ENCODE results near the gene B4GALNT4.
A peak's percentile ranks its signal among the peaks of the same experiment; 100 is the strongest.
"Not testable (repeated sequence)": the region's sequence is repeated elsewhere in the genome, so short reads cannot be mapped to it uniquely, and the experiment has no call there.

Gene B4GALNT4

DNA sequence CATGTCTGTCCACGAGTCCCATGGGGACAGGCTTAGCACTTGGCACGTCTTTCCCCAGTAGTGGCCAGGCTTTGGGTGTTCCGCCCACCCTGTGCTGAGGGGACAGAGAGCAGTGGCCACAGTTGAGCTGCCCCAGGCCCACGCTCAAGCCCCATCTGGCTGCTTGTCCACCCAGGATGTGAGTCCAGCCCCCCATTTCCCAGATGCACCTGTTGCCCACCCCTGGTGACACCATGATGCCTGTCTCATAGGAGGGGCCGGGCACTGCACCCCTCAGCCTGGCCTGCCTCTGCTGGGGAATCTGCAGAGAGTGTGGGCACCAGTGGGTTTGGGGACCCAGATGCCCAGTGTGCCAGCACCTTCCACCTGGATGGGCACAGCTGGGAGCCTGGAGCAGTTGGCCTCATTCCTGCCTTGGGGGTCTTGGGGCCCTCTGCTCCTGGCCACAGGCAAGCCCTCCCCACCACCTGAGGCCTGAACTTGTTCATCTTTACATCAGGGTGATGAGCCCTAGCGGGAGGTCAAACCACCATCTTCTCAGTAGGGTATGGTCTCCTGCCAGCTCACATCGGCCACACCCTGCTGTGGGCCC lies 39.8 kb downstream of the B4GALNT4 start:
- no peak for DNase-seq

DNA sequence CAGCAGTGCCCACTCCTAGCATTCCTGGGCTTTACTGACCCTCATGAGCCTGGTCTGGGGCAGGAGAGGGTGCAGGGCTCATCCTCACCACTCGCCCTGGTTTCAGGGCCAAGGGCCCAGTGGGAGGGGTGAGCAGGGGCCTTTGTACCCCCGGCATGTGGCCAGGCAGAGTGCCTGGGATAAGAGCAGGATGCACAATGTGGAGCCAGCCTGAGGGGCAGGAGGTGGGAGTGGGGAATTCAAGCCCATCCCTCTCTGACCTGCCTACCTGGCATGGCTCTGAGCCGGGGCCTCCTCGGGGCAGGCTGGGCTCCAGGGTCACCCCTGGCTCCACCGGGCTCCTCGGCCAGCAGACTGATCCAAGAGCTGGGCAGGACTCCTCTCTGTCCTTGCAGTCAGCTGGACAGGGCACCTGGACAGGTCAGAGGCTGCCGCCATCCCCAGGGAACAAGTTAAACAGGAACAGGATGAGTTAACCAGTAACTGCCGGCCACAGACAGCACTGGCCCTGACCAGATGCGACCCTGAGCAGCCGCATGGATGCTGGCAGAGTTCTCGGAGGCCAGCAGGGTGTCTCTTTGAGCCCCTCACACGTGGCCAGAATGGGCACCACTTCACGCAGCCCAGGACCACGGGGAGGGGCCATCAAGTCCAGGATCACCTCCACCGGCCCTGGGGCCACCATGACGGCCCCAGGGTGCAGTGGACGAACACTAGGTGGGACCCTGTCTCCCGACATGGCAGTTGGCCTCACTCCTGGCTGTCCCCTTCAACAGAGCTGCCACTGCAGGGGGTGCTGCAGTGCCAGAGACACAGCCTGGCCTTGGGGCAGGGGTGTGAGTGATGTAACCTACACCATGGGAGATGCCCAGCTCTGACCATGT lies 40.5 kb downstream of the B4GALNT4 start:
- DNase-seq: no peak

DNA sequence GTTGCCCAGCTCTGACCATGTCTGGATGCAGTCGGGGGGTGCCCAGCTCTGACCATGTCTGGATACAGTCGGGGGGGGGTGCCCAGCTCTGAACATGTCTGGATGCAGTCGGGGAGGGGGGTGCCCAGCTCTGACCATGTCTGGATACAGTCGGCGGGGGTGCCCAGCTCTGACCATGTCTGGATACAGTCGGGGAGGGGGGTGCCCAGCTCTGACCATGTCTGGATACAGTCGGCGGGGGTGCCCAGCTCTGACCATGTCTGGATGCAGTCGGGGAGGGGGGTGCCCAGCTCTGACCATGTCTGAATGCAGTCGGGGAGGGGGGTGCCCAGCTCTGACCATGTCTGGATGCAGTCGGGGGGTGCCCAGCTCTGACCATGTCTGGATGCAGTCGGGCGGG lies 41.4 kb downstream of the B4GALNT4 start:
- DNase-seq: not testable (repeated sequence)

DNA sequence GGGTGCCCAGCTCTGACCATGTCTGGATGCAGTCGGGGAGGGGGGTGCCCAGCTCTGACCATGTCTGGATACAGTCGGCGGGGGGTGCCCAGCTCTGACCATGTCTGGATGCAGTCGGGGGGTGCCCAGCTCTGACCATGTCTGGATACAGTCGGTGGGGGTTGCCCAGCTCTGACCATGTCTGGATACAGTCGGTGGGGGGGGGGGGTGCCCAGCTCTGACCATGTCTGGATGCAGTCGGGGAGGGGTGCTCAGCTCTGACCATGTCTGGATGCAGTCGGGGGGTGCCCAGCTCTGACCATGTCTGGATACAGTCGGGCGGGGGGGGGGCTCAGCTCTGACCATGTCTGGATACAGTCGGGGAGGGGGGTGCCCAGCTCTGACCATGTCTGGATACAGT lies 42.2 kb downstream of the B4GALNT4 start:
- DNase-seq: not testable (repeated sequence)

DNA sequence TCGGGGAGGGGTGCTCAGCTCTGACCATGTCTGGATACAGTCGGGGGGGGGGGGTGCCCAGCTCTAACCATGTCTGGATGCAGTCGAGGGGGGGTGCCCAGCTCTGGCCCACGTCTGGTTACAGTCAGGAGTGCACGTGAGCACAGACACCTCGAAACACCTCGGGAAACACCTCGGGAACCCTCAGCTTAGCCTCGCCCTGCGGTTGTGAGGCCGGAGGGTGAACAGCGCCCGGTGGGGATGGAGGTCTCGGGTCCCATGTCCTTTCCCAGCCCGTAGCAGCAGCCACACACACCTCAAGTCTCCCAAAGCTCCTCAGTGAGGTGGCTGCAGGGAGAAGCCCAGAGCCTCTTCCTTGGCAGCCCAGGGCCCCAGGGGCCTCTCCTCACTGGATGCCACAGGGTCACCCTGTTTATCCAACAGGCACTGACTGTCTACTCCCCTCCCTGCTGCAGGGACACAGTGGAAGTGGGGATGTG lies 43.4 kb downstream of the B4GALNT4 start:
- no peak for DNase-seq

DNA sequence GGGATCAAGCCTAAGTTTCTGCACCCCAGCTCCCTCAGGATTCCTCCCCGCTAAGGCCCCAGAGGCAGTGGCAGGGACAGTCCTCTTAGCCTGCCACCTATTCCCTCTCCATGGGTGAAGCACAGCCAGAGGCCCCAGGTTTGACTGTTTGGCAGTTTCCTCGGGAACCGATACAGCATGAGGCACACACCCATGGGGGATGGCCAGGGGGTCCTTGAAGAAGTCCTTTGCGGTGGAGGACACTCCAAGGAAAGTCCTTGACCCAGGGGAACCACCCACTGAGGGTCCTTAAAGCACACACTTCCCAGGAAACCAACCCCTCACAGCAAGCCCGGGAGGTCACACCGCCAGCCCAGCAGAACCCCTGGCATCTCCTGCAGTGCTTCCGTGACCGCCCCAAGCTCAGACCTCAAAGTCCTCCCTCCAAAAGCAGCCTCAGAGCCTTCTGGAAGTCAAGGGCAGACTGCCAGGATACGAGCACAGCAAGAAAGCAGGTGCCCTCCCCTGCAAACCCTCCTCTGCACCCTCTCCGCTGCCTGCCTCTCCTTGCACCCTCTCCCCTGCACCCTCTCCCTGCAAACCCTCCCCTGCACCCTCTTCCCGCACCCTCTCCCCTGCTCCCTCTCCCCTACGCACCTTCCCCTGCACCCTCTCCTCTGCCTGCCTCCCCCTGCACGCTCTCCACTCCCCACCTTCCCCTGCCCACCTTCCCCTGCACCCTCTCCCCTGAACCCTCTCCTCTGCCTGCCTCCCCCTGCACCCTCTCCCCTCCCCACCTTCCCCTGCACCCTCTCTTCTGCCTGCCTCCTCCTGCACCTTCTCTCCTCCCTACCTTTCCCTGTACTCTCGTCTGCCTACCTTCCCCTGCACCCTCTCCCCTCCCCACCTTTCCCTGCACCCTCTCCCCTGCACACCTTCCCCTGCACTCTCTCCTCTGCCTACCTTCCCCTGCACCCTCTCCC lies 44.1 kb downstream of the B4GALNT4 start:
- DNase-seq: peak in 1 of 2 donors; percentile 27

DNA sequence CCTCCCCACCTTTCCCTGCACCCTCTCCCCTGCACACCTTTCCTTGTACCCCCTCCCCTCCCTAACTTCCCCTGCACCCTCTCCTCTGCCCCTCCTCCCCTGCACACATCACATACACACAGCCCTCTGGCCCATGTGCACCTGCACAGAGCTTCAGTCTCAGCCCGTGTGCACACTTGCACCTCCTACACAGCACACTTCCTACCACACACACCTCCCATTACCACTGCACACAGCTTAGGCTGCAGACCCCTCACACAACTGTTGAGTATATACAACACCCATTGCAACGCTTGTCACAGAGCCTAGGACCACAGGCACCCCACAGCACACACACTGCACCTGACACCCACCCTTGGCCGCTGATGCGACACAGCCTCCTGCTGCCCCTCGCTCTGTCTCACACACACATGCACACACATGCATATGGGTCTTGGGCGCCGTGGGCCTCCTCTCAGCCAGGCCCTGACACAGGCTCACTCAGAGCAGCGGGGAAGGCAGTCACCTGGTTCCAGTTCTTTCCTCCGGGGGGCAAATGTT lies 45.1 kb downstream of the B4GALNT4 start:
- peak in 1 of 2 donors; percentile 12 for DNase-seq

DNA sequence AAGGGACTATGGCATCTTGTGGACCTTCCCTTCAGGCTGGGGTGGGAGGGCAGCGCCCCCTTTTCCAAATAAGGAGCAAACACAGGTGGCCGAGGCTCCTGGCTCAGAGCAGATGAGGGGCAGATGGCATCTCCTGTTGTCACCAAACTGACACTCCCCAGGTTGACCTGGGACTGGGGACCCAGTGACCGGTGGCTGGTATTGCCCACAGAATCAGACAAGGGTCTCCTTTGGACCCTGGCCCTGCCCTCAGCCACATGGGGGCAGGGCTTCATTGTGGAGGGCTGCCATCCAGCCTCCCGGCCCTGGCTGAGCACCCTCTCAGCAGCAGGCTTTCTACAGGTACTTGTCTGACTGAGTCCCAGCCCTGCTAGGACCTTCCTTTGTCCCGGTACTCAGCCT lies 46.3 kb downstream of the B4GALNT4 start:
- no peak for DNase-seq

DNA sequence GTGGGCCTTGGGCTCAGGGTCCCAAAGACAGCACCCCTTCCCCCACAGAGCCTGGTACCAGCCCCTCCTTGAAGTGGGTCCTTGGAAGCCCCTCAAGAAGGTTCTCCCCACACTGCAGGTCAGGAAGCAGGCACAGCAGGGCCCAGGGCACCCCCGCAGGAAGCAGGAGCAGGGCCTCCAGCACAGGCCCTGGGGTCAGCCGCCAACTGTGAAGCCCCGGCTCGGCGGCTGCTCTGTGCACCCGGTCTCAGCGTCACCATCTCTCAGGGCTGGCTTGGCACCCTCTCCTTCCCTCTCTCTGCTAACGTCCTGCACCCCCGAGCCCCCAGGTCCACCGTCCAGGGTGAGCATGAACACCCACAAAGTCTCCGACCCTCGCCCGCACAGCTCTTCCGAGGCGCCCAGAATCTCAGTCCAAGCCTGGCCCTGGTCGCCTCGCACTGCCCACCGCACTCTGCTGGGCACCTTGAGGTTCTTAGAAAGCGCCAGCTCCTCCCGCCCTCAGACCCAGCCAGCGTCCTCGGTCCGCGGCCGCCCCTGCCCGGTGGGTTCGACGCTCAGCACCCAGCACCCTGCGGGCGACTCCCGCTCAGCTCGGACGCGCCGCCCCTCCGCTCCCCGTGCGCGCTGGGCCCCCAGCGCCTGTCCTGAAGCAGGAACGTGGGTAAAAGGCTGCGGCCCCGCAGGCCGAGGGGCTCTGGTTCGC lies 46.9 kb downstream of the B4GALNT4 start:
- no peak for DNase-seq

DNA sequence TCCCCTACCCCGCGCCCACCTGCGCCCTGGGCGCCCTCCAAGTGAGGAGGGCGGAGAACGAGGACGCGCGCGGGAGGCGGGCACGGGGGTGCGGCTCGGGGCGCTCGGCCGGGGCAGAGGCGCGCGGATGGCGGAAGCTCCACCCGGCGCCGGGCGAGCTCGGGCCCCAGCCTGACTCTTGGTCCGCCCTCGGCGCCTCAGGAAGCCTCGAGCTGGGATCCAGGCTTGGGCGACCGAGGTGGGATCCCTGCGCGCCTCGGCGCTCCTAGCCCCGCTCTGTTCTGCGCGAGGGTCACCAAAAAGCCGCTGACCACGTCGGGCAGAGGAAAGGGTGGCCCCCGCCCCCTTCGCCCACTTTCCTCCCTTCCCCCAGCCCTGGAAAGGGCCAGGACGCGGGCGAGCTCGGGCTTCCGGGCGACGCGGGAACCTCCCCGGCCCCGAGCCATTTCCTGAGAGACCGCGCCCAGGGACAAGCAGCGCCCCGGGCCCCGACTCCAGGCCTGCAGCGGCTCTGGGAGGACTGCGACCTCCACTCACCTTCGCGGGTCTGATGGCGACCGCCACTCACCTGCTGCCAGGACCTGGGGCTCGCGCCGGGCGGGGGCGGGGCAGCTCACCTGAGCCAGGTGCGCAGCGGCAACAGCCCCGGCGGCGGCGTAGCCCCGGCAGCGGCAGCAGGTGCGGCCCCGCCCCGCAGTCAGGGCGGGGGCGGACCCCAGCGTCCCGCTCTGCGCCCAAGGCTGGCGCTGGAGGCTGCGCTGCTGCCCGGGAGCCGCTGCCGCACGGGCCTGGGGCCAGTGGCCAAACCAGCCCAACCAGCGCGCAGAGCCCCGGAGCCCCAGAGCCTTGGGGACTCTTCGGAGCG lies 47.7 kb downstream of the B4GALNT4 start:
- DNase-seq: peak in 1 of 2 donors; percentile 47

DNA sequence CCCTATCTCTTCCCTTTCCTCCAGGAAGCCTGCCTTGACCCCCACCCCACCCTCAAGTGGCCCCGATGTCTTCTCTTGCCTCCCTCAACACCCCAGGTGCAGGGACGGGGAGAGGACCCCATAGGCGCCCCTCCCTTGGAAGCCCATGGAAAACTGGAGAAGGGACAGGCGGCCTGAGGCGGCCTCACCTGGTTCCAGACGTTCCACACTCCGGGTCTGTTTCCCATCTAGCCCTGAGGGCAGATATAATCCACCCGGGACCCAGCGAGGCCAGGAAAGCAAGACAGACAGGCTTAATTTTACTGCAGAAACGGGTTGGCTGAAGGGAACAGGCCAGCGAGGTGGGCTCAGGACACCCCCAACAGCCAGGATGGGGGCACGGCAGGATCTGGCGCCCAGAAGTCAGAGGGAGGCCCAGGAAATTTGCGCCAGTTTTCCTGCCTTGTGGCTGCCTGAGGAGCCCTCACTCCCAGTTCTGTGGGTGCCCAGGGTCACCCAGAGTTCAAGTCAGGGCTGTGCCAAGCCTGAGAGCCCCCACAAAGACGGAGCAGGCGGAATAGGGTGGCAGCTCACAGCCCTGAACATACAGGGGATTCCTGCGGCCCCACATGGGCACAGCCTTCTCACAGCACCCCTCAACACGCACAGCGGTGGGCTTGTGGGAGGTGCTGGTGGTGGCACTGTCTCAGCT lies 48.5 kb downstream of the B4GALNT4 start:
- DNase-seq: no peak

DNA sequence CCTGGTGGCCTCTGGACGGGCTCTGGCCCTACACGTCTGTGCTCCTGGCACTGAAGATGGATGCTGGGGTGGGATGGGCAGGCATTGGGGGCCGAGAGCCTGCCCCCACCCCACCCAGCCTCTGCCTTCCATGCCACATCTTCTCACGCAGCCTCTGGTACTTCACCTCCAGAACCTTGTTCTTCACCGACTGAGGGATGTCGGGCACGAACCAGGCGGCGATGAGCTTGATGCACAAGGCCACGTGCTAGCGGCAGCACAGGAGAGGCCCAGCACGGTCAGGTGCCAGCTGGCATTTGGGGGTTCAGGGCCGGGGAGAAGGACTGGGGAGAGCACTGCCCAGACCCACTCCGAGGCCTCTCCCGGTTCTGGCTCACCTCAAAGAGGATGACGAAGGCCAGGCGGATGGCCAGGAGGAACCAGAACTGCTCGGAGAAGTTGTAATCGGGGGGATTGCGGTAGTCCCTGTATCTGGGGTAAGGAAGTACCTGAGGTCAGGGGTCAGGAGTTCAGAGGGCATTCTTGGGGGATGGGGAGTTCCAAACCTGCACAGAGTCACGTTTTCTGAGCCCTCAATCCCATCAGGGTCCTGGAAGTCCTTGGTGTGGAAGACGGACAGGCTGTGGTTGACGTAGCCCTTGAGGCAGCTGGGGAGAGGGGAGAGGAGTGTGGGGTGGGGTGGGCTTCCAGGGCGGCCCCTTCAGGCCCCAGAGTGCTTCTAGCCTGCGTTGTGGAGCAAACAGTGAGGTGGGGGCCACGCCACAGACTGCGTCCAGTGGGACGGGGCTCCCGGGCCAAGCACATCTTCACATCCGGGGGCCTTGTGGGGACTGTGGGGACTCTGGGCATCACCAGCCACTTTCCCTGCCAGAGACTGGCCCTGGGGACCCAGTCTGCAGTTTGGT lies 49.3 kb downstream of the B4GALNT4 start:
- DNase-seq: no peak

DNA sequence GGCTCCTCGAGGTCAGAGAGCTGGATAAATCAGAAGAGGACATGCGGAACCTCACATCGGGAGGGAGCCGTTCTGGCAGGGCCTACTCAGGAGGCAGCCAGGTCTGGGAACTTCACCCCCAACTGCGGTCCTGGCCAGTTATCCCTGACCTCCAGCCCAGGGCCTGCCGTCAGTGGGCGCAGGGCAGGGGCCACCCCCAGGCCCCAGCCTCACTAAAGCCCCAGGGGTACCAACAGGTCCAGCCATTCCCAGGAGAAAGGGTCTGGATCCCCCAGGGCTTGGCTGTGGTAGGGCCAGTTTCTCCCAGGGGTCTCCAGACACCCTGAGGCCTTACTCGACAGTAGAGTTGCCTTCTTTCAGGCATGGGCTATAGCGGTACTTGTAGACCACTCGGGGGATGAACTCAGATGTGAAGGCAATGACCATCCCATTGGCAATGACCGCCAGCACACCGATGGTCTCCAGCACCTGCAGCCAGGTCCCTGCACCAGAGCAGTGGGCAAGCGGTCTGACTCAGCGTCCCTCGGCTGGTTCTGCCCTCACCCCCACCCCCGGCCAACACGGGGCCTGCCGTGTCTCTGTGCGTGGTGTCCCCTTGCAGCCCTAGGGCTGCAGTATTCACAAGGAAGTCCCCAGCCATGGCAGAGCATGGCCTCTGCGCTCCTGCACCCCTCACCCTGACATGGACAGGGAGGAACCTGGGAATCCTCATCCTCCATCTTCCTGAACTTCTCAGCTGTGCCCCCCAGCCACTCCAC lies 50.1 kb downstream of the B4GALNT4 start:
- no peak for DNase-seq

DNA sequence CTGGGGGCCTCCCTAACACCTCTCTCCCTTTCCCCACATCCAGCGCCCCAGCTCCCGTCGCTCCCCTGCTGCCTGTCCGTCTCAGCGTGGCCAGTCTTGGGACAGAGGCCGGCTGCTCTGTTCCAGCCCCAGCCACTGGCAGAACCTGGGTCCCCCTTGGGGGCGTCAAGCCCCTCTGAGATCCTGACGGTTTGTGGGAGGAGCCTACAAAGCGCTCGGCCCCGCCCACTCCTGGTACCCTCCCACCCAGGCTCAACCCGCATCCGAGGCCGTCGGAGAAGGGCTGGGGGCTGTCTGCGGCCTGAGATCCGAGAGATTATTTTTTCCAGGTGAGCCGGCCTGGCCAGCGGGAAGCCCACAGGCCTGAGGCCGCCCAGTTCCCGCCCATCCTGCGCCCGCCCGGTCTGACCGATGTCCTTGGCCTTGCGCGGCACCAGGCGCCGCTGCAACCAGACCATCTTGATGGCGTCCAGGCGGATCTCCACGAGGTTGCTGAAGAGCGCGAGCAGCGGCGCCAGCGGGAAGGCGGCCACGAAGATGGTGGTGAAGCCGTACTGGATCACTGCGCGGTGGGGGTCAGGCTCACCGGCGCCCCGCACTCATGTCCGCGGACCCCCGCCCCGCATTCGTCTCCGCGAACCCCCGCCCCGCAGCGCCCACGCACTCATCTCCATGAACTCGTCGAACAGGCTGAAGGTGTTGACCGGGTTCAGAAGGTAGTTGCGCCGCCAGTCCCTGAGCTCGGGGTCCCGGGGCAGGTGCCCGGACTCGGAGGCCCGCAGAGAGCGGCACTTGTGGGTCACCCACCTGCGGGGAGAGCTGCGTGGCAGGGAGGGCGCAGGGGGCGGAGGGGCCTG lies 51.0 kb downstream of the B4GALNT4 start:
- no peak for DNase-seq

DNA sequence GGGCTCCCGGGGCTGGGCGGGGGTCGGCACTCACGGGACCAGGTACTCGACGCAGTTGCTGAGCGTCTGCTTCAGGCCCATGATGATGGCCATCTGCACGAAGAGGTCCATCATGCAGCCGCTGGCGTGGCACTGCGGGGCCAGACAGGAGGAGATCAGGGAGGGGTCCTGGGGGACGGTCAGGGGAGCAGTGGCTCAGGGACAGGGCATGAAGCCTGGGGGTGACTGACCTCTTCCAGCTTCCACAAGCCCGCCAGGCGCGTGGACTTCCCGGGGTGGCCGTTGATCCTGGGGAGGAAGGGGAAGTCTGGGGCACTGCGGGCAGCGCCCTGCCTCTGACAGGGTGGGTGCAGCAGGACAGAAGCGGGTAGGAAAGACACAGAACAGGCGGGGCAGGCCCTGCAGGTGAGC lies 51.6 kb downstream of the B4GALNT4 start:
- DNase-seq: no peak

DNA sequence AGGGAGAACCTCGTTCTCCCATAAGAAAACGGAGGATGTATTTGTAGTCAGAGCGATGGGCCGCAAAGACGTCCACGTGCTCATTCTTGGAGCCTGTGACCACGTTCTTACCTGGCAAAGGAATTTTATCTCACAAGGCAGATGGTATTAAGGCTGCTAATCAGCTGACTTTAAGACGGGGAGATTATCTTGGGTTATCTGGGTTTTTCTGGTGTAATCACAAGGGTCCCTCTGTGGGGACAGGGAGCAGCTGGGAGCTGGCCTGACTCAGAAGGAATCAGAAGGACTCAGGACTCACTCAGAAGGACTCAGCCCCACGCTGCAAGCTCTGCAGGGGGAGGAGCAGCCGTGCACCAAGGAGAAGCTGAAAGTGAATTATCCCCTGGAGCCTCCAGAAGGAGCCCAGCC lies 53.0 kb downstream of the B4GALNT4 start:
- no peak for DNase-seq

DNA sequence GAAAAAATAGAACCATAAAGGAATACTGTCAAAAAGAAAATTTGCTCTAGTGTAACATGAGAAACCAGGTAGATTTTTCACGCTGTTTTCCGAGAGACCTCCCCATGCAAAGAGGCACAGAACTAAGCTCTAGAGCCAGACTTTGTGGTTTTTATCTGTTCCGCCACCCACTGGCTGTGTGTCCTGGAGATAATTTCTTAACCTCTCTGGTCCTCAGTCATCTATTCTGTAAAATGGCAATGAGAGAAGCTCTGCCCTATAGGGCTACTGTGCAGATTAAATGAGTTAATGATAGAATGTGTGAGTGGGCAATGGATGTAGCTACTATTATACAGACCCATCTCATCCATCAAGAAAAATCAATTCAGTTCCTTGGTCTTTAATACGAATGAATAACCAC lies 54.9 kb downstream of the B4GALNT4 start:
- no peak for DNase-seq

DNA sequence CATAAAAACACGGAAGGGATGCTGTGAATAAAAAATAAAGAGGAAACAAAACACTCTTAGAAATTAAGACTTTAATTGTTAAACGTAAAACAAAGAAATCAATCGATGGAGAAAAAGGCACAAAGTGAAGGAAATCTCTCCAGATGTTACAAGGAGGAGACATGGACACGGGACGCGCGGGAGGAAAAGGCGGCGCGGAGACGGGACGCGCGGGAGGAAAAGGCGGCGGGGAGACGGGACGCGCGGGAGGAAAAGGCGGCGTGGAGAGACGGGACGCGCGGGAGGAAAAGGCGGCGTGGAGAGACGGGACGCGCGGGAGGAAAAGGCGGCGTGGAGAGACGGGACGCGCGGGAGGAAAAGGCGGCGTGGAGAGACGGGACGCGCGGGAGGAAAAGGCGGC lies 55.5 kb downstream of the B4GALNT4 start:
- not testable (repeated sequence) for DNase-seq
